GDM1 (cell line): ENCODE results near the gene SPX.

Source experiments
- DNase-seq: peaks from one replicate; lab custom pipeline; 2025; lab: John Stamatoyannopoulos, UW

Gene SPX

GRCh38 chr12:21538061-21538653 is 12.1 kb downstream of the SPX start:
- no peak for DNase-seq

- no peak for DNase-seq
These were observed 13.7 kb downstream of the SPX start for GRCh38 chr12:21539797-21540196.

- no peak for DNase-seq
These were observed 15.7 kb downstream of the SPX start for GRCh38 chr12:21541773-21542172.

- peak; percentile 65 for DNase-seq
These were observed 16.3 kb downstream of the SPX start for GRCh38 chr12:21542403-21542802.

GRCh38 chr12:21543151-21543550 is 17.1 kb downstream of the SPX start:
- peak; percentile 39 for DNase-seq

- no peak for DNase-seq
These were observed 19.5 kb downstream of the SPX start for GRCh38 chr12:21545557-21545956.

- no peak for DNase-seq
These were observed 20.6 kb downstream of the SPX start for GRCh38 chr12:21546716-21547115.

- DNase-seq: no peak
These were observed 21.3 kb downstream of the SPX start for GRCh38 chr12:21547437-21547836.

GRCh38 chr12:21551841-21552465 is 25.9 kb downstream of the SPX start:
- DNase-seq: no peak

GRCh38 chr12:21552635-21553328 is 26.7 kb downstream of the SPX start:
- DNase-seq: no peak

- DNase-seq: no peak
These were observed 27.2 kb downstream of the SPX start for GRCh38 chr12:21553329-21553675.

GRCh38 chr12:21558100-21558679 is 32.1 kb downstream of the SPX start:
- DNase-seq: no peak

GRCh38 chr12:21559855-21560569 is 33.9 kb downstream of the SPX start:
- no peak for DNase-seq

- no peak for DNase-seq
These were observed 35.1 kb downstream of the SPX start for GRCh38 chr12:21561158-21561557.

GRCh38 chr12:21562859-21563258 is 36.8 kb downstream of the SPX start:
- no peak for DNase-seq

GRCh38 chr12:21566223-21566906 is 40.3 kb downstream of the SPX start:
- DNase-seq: no peak

GRCh38 chr12:21566907-21567394 is 40.9 kb downstream of the SPX start:
- no peak for DNase-seq

- no peak for DNase-seq
These were observed 42.0 kb downstream of the SPX start for GRCh38 chr12:21568115-21568514.

GRCh38 chr12:21571046-21571445 is 45.0 kb downstream of the SPX start:
- DNase-seq: no peak

- no peak for DNase-seq
These were observed 47.8 kb downstream of the SPX start for GRCh38 chr12:21573733-21574358.

- no peak for DNase-seq
These were observed 50.3 kb downstream of the SPX start for GRCh38 chr12:21576431-21576830.
